ENCODE data around the gene PRKAB1.

- TF ChIP-seq CTCF (IDR thresholded peaks at IDR 0.05; ENCODE audit: low read length) = no peak
- TF ChIP-seq EZH2 (optimal IDR thresholded peaks at IDR 0.05; ENCODE audit: low read depth, low read length) = no peak
Measured at GRCh38 chr12:119668324-119668841, 450 bp downstream of the PRKAB1 start.
